Fibroblast of skin of back (primary cell): Measurements from ENCODE around the gene ASPSCR1.

ENCODE experiments used
- DNase-seq: peaks from one replicate; pipeline ENCODE4 v3.0.0-alpha.2; 2013

Gene ASPSCR1

GRCh38 chr17:82013772-82014321 lies 36.4 kb downstream of the ASPSCR1 start:
- no peak for DNase-seq

- DNase-seq: no peak
These were observed 37.0 kb downstream of the ASPSCR1 start for GRCh38 chr17:82014432-82014831.

- DNase-seq: no peak
These were observed 37.5 kb downstream of the ASPSCR1 start for GRCh38 chr17:82014971-82015310.

GRCh38 chr17:82015311-82015971 lies 38.0 kb downstream of the ASPSCR1 start:
- DNase-seq: no peak

- no peak for DNase-seq
These were observed 38.8 kb downstream of the ASPSCR1 start for GRCh38 chr17:82016061-82016874.

GRCh38 chr17:82016875-82017459 lies 39.5 kb downstream of the ASPSCR1 start:
- no peak for DNase-seq

- no peak for DNase-seq
These were observed 40.3 kb downstream of the ASPSCR1 start for GRCh38 chr17:82017612-82018151.

GRCh38 chr17:82018152-82018988 lies 40.9 kb downstream of the ASPSCR1 start:
- DNase-seq: no peak

GRCh38 chr17:82018989-82019689 lies 41.7 kb downstream of the ASPSCR1 start:
- no peak for DNase-seq

GRCh38 chr17:82019690-82020571 lies 42.5 kb downstream of the ASPSCR1 start:
- peak; percentile 48 for DNase-seq

- no peak for DNase-seq
These were observed 43.2 kb downstream of the ASPSCR1 start for GRCh38 chr17:82020572-82021106.

- DNase-seq: peak; percentile 62
These were observed 43.9 kb downstream of the ASPSCR1 start for GRCh38 chr17:82021107-82021899.

GRCh38 chr17:82021900-82022309 lies 44.5 kb downstream of the ASPSCR1 start:
- DNase-seq: no peak

- DNase-seq: no peak
These were observed 45.0 kb downstream of the ASPSCR1 start, which contains the start of gene CENPX for GRCh38 chr17:82022310-82022980. Gene CENPX, minus strand, starts transcription at chr17:82022878. Its CDS starts 17 bp downstream, at chr17:82022861.

GRCh38 chr17:82022981-82023446 lies 45.6 kb downstream of the ASPSCR1 start, which contains the start of gene LRRC45:
Gene LRRC45, plus strand, starts transcription at chr17:82023305. Its CDS starts 339 bp downstream, at chr17:82023644.
- DNase-seq: peak; percentile 100

- DNase-seq: no peak
These were observed 46.2 kb downstream of the ASPSCR1 start for GRCh38 chr17:82023447-82024241.

GRCh38 chr17:82024859-82025258 lies 47.4 kb downstream of the ASPSCR1 start:
- no peak for DNase-seq
